Adrenal gland (tissue), 5 donors: ENCODE results near the gene AGBL5.

Experiments
- CTCF ChIP-seq, 6 experiments: fragments of 450-650 bp in 4 of 6; fragments of 200-600 bp in 2 of 6; sonication (generic) in 1 of 6; IDR thresholded peaks; 1 replicate in 5 of 6; 2 replicates in 1 of 6; pipeline versions ENCODE4 v1.5.1 to v1.8.0; 2016 to 2021; ENCODE audit warnings: antibody characterized with exemption in 6 of 6, mild to moderate bottlenecking in 2 of 6, moderate library complexity in 1 of 6
- POLR2A ChIP-seq, 2 donors: fragments of 450-650 bp; IDR thresholded peaks; one replicate each; pipeline ENCODE4 v1.6.1; 2017; ENCODE audit warnings: antibody characterized with exemption in 2 of 2, mild to moderate bottlenecking in 2 of 2, moderate library complexity in 1 of 2
- donor health status: DM: no; HTN: no; CAD: no.

- TF ChIP-seq POLR2A (IDR thresholded peaks at IDR 0.05) (no peak), CTCF (IDR thresholded peaks at IDR 0.05) (no peak)
These were observed 13.5 kb upstream of the AGBL5 start for GRCh38 chr2:27038012-27038411.
